Gastroesophageal sphincter (tissue), 4 donors: ENCODE measurements around the gene STK40. TPM values are rescaled to one million over a fixed set of nuclear protein-coding genes. Genes with fewer than 3 reads are reported as not detected.
A peak's percentile ranks its signal among the peaks of the same experiment; 100 is the strongest.

ENCODE experiments used
- ATAC-seq: fragments of 150-250 bp; one replicate; pipeline ENCODE4 v1.9.1; 2016; ENCODE audit warnings: mild to moderate bottlenecking, moderate library complexity
- H3K27ac ChIP-seq, 4 donors: fragments of 200-600 bp; sonication (generic) in 3 of 4; 1 replicate in 3 of 4; 2 replicates in 1 of 4; pipeline ENCODE4 v1.5.1; 2016 to 2019
- H3K27me3 ChIP-seq: fragments of 200-600 bp; sonication (generic); one replicate; pipeline ENCODE4 v1.5.1; 2019
- H3K36me3 ChIP-seq, 2 donors: fragments of 200-600 bp; sonication (generic); one replicate each; pipeline ENCODE4 v1.5.1; 2019; ENCODE audit warnings: control low read depth in 1 of 2
- H3K4me1 ChIP-seq, 3 donors: fragments of 200-600 bp; sonication (generic); 1 replicate in 2 of 3; 2 replicates in 1 of 3; pipeline ENCODE4 v1.5.1; 2016 to 2019; ENCODE audit warnings: control low read depth in 2 of 3
- H3K4me3 ChIP-seq, 2 donors: fragments of 200-600 bp; sonication (generic); one replicate each; pipeline ENCODE4 v1.5.1; 2019; ENCODE audit warnings: mild to moderate bottlenecking in 1 of 2, moderate library complexity in 1 of 2
- H3K9me3 ChIP-seq, 3 donors: fragments of 200-600 bp; sonication (generic); one replicate each; pipeline ENCODE4 v1.5.1; 2017 to 2019; ENCODE audit warnings: control low read depth in 2 of 3
- CTCF ChIP-seq, 4 experiments: fragments of 200-600 bp in 2 of 4; fragments of 450-650 bp in 2 of 4; sonication (generic) in 1 of 4; IDR thresholded peaks; one replicate each; pipeline ENCODE4 v1.5.1; 2017 to 2019; ENCODE audit warnings: antibody characterized with exemption in 4 of 4, mild to moderate bottlenecking in 2 of 4, moderate library complexity in 2 of 4
- EP300 ChIP-seq: sonication (generic); formaldehyde crosslinking; IDR thresholded peaks from one replicate; pipeline ENCODE4 v1.6.1; 2017; ENCODE audit warnings: antibody characterized with exemption, mild to moderate bottlenecking
- POLR2A ChIP-seq, 2 donors: fragments of 450-650 bp; IDR thresholded peaks; one replicate each; pipeline ENCODE4 v1.6.1; 2017; ENCODE audit warnings: antibody characterized with exemption in 2 of 2, mild to moderate bottlenecking in 2 of 2, moderate library complexity in 1 of 2
- POLR2AphosphoS5 ChIP-seq: sonication (generic); formaldehyde crosslinking; IDR thresholded peaks from one replicate; pipeline ENCODE4 v1.6.1; 2017; ENCODE audit warnings: antibody characterized with exemption
- WGBS, 2 donors: methylation state at CpG; one replicate each; pipeline ENCODE4 v1.1.5; 2018; ENCODE audit warnings: low coverage in 1 of 2; 5-methylcytosine and 5-hydroxymethylcytosine counted together
- total RNA-seq, 4 donors: library from RNA; depleted of rRNA; stranded (reverse); fragments of >200 nt; gene quantifications; one replicate each; pipeline ENCODE4 v1.1.0, GENCODE V29; 2016

Gene STK40
- total RNA-seq, 4 donors from 2014 or later, result 39.2 to 127 (median 68.6) TPM

DNA sequence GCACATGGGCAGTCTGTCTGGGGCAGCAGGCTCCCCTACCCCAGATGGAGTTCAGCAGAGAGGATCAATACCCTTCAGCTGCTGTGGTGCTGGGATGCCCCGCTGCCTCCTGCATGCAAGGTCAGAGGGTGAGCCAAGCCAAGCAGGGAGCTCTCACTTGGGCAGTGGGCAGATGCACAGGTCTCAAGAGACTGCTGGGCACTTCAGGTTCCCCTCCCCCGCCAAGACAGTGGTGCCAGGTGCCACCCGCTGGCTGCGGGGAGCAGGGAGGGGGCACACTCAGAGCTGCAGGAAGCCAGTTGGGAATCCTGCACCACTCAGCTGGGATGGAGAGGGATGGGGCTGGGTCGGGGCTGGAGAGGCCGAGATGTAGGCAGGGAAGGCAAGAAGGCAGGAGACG, 46.5 kb downstream of the STK40 start:
- peaks cover 0 to 22% (median 6%) of the 10 kb centered on the region in 3 donors for H3K4me1 ChIP-seq
- TF ChIP-seq CTCF (IDR thresholded peaks at IDR 0.05) (no peak), POLR2A (IDR thresholded peaks at IDR 0.05) (no peak), EP300 (no peak), POLR2AphosphoS5 (no peak)
- ATAC-seq, result no peak
- H3K36me3 ChIP-seq, result peaks cover 0 to 51% of the 10 kb centered on the region in 2 donors
- no peak overlapping the region for H3K27ac ChIP-seq
- H3K9me3 ChIP-seq, result no peaks in the 10 kb centered on the region
- H3K4me3 ChIP-seq, result no peak overlapping the region
- no peaks in the 10 kb centered on the region for H3K27me3 ChIP-seq
- WGBS, 2 donors, result 60 to 78% methylated on average over 3 to 7 of the region's 7 CpGs

DNA sequence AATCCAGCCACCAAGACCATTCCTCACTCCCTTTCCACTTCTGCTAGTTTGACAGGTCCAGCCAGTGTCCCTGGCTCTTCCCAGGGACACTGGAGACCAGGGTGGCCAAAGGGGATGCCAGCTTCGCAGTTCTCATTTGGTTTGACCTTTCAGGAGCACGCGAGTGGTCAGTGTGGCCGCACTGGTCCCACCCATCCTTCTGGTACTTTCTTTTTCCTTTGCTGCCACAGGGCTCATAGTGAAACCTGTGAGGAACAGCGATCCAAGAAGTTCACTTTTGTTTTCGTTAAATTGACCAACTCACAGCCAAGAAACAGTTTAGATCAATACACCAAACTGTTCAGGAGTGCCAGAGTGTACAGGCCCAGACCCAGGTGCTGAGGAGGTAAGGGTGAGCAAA, 47.9 kb downstream of the STK40 start:
- H3K36me3 ChIP-seq, result peaks cover 0 to 37% of the 10 kb centered on the region in 2 donors
- no peaks in the 10 kb centered on the region for H3K27me3 ChIP-seq
- ATAC-seq, result no peak
- WGBS, 2 donors, result 81 to 82% methylated on average over 4 of the region's 6 CpGs
- TF ChIP-seq EP300, result no peak
- TF ChIP-seq CTCF (IDR thresholded peaks at IDR 0.05), result no peak
- TF ChIP-seq POLR2A (IDR thresholded peaks at IDR 0.05), result no peak
- no peak for TF ChIP-seq POLR2AphosphoS5
- H3K4me3 ChIP-seq, result no peak overlapping the region
- no peak overlapping the region for H3K27ac ChIP-seq
- H3K9me3 ChIP-seq, result no peaks in the 10 kb centered on the region
- H3K4me1 ChIP-seq, result peaks cover 0 to 15% (median 0%) of the 10 kb centered on the region in 3 donors

DNA sequence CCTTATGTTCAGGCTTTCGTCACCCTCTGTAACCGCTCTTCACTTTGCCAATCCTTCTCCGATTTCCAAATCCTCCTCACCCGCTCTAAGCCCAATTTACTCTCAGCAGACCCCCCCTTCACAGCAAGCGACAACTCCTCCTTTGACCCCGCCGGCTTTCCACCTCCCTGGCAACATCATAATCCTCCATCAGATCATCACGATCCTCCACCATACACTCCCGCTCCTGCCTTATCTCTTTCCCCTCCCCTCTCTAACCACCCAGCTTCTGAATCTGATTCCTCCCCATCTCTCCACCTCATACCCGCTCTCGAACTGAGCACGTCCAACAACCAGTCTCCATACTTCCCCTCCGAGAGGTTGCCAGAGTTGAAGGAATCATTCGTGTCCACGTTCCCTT, 54.8 kb downstream of the STK40 start:
- TF ChIP-seq POLR2AphosphoS5 (no peak), POLR2A (IDR thresholded peaks at IDR 0.05) (no peak), CTCF (IDR thresholded peaks at IDR 0.05) (no peak), EP300 (no peak)
- no peak overlapping the region for H3K27ac ChIP-seq
- no peak for ATAC-seq

DNA sequence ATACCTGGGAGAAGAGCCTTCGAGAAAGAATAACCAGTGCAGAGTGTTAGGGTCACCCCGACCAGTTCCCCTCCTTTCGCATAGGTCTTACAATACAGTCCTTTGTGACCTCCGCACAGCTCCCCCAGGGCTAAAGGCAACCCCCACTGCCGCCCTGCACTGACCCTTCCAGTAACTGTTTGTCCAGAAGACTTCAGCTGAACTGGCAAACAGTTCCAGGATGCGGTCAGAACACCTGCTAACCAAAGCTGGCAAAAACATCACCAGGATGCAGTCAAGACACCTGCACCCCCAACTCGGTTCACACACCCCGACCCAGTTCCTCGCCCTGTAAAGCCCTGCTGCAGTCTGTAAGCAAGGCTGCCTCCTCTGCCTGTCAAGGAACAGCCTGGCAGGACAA, 55.9 kb downstream of the STK40 start:
- Histone ChIP-seq H3K9me3 (no peaks in the 10 kb centered on the region), H3K4me3 (no peak overlapping the region), H3K27me3 (no peaks in the 10 kb centered on the region), H3K27ac (no peak overlapping the region), H3K4me1 (peaks cover 0 to 13% (median 3%) of the 10 kb centered on the region in 3 donors), H3K36me3 (no peaks in the 10 kb centered on the region)
- TF ChIP-seq POLR2A (IDR thresholded peaks at IDR 0.05), result no peak
- TF ChIP-seq EP300, result no peak
- TF ChIP-seq CTCF (IDR thresholded peaks at IDR 0.05), result no peak
- no peak for TF ChIP-seq POLR2AphosphoS5
- 65 to 97% methylated on average over 2 to 5 of the region's 9 CpGs for WGBS, 2 donors
- no peak for ATAC-seq

More for the DNA sequence above, 54.8 kb downstream of the STK40 start:
- Histone ChIP-seq H3K9me3 (no peaks in the 10 kb centered on the region), H3K27me3 (no peaks in the 10 kb centered on the region), H3K36me3 (no peaks in the 10 kb centered on the region), H3K4me3 (no peak overlapping the region), H3K4me1 (peaks cover 0 to 13% (median 3%) of the 10 kb centered on the region in 3 donors)
- WGBS, 2 donors, result 85 to 90% methylated on average over 11 to 15 of the region's 15 CpGs

DNA sequence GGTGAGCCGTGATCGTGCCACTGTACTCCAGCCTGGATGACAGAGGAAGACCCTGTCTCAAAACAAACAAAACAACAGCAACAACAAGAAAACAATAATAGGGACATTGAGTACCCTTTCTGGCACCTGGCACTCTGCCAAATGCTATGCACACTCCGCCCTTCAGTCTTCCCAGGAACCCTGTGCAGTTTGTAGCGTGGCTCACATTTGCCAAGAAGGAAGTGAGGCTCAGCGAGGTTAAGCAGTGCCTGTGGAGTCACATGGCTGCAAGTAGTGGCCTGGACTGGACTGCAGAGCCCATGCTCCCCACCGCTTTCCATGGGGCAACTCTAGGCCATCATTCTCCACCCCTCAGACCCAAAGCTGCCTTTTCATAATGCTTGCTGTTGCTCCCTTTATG, 57.0 kb downstream of the STK40 start:
- ATAC-seq, result peak; percentile 60
- no peaks in the 10 kb centered on the region for H3K27me3 ChIP-seq
- no peak overlapping the region for H3K4me3 ChIP-seq
- no peak overlapping the region for H3K27ac ChIP-seq
- no peak for TF ChIP-seq EP300
- no peaks in the 10 kb centered on the region for H3K9me3 ChIP-seq
- H3K36me3 ChIP-seq, result no peaks in the 10 kb centered on the region
- peaks cover 0 to 23% (median 11%) of the 10 kb centered on the region in 3 donors for H3K4me1 ChIP-seq
- 59 to 70% methylated on average over 2 to 5 of the region's 6 CpGs for WGBS, 2 donors
